ENCODE data around the gene RPS6KA1. TPM values are rescaled to one million over a fixed set of nuclear protein-coding genes. Genes with fewer than 3 reads are reported as not detected.

RPS6KA1 gene
- total and polyA plus RNA-seq, 2 of the 4 experiments (the other 2 are of a cell fraction) = 3.6 to 6.3 TPM

DNA sequence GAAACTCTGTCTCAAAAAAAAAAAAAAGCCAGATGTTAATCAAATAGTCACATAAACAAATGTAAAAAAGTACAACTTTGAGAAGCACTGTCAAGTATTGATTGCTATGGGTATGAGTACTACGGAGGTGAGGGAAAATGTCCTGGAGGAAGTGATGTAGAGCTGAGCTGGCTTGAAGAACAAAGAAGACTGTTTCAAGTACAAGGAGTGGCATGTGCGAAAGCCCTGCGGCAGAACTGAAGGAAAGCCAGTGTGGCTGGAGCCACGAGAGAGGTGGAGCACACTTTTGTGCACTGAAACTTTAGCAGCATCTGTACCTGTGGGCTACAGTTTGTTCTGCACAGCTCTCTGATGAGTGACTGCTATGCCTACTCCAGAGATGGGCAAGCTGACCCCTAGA is 5.4 kb upstream of the RPS6KA1 start:
- WGBS, 2 experiments (ENCODE audit: extremely low coverage in 2 of 2, insufficient read length in 1 of 2) = 100% methylated on average over 1 of the region's 4 CpGs; no CpG with 5 or more reads in 1 of the 2 experiments
- no peak overlapping the region for H4K8ac ChIP-seq (ENCODE audit: low read depth in 2 of 2, low read length in 2 of 2)
- no peak overlapping the region for H3K18ac ChIP-seq (ENCODE audit: low read depth, low read length)
- H3K4me3 ChIP-seq (ENCODE audit: insufficient read depth, low read depth, low read length) = no peak overlapping the region
- no peak overlapping the region for H2BK5ac ChIP-seq (ENCODE audit: low read depth, low read length, poor library complexity, severe bottlenecking)
- no peak overlapping the region for H2BK15ac ChIP-seq (ENCODE audit: low read depth, low read length)
- in situ Hi-C loops (cut with MboI; ENCODE audit: low sequenced_read_pairs) (no loop called here), dilution Hi-C loops (cut with HindIII; ENCODE audit: low sequenced_read_pairs, unreplicated experiment) (no loop called here), intact Hi-C loops (cut with micrococcal nuclease) (no loop called here)
- POLR2A ChIA-PET (ENCODE audit: unreplicated experiment) = no interaction called here
- no peak overlapping the region for H3K4me2 ChIP-seq (ENCODE audit: low read depth, low read length)
- H4K20me1 ChIP-seq (ENCODE audit: insufficient read depth, low read length) = no peaks in the 10 kb centered on the region
- CTCF ChIA-PET = interaction anchor here (1.0 kb wide), 1 partner anchor 66 kb away, joined by 4 read pairs; no protein-coding TSS in a partner anchor
- no peak for DNase-seq
- H3K27ac ChIP-seq (ENCODE audit: insufficient read depth, low read length) = no peak overlapping the region
- peaks cover 2% of the 10 kb centered on the region; the same call in 1 of the 2 replicates for H3K9me1 ChIP-seq (ENCODE audit: insufficient read depth, low read length)
- no peak overlapping the region for H3K4ac ChIP-seq (ENCODE audit: low read depth, low read length)
- H4K91ac ChIP-seq (ENCODE audit: insufficient read depth, low read depth, low read length) = no peak overlapping the region
- H2AFZ ChIP-seq (replicated peaks; ENCODE audit: low read length, poor library complexity) = no peak overlapping the region
- no peak overlapping the region for H3K14ac ChIP-seq (replicated peaks; ENCODE audit: low read depth, low read length)
- H2BK120ac ChIP-seq (ENCODE audit: low read depth, low read length) = no peak overlapping the region
- no TSS peak for BruUV-seq (replicated peaks)
- H3K56ac ChIP-seq (ENCODE audit: extremely low read depth, insufficient read depth, low read length) = no peak overlapping the region
- H2AK9ac ChIP-seq (replicated peaks; ENCODE audit: low read depth, low read length, poor library complexity) = no peak overlapping the region
- H3K27me3 ChIP-seq (ENCODE audit: control insufficient read depth, insufficient read depth, low read length) = peaks cover 34% of the 10 kb centered on the region
- H4K5ac ChIP-seq (ENCODE audit: low read depth, low read length) = no peak overlapping the region
- H3K9me3 ChIP-seq (ENCODE audit: control insufficient read depth, insufficient read depth, low read length) = no peaks in the 10 kb centered on the region
- H3K36me3 ChIP-seq (ENCODE audit: control insufficient read depth, insufficient read depth, low read length) = no peaks in the 10 kb centered on the region
- no peaks in the 10 kb centered on the region for H3K4me1 ChIP-seq (ENCODE audit: control insufficient read depth, insufficient read depth, low read length)
- no peak overlapping the region for H3K23ac ChIP-seq (ENCODE audit: low read depth, low read length)
- H3K9ac ChIP-seq (ENCODE audit: low read depth, low read length) = no peak overlapping the region
- ATAC-seq (ENCODE audit: low read depth) = no peak
- H3K79me1 ChIP-seq (ENCODE audit: low read depth in 1 of 2, low read length in 2 of 2) = no peaks in the 10 kb centered on the region
- TF ChIP-seq MAZ (IDR thresholded peaks at IDR 0.05; ENCODE audit: borderline replicate concordance, low read depth, low read length) (no peak), RCOR1 (IDR thresholded peaks at IDR 0.05; ENCODE audit: insufficient replicate concordance, low read length) (no peak)
- TF ChIP-seq, protein P1, sequence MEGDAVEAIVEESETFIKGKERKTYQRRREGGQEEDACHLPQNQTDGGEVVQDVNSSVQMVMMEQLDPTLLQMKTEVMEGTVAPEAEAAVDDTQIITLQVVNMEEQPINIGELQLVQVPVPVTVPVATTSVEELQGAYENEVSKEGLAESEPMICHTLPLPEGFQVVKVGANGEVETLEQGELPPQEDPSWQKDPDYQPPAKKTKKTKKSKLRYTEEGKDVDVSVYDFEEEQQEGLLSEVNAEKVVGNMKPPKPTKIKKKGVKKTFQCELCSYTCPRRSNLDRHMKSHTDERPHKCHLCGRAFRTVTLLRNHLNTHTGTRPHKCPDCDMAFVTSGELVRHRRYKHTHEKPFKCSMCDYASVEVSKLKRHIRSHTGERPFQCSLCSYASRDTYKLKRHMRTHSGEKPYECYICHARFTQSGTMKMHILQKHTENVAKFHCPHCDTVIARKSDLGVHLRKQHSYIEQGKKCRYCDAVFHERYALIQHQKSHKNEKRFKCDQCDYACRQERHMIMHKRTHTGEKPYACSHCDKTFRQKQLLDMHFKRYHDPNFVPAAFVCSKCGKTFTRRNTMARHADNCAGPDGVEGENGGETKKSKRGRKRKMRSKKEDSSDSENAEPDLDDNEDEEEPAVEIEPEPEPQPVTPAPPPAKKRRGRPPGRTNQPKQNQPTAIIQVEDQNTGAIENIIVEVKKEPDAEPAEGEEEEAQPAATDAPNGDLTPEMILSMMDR (conservative IDR thresholded peaks at IDR 0.05; ENCODE audit: low read depth, low read length) = no peak
- no peak overlapping the region for H2AK5ac ChIP-seq (ENCODE audit: low read depth, low read length)
- H2BK20ac ChIP-seq (ENCODE audit: low read depth, low read length) = no peak overlapping the region
